ENCODE data around the gene MED13L. TPM values are rescaled to one million over a fixed set of nuclear protein-coding genes. Genes with fewer than 3 reads are reported as not detected.

MED13L gene
- total RNA-seq, 2 experiments from 2014 or later: 25.7 to 40.1 TPM

DNA sequence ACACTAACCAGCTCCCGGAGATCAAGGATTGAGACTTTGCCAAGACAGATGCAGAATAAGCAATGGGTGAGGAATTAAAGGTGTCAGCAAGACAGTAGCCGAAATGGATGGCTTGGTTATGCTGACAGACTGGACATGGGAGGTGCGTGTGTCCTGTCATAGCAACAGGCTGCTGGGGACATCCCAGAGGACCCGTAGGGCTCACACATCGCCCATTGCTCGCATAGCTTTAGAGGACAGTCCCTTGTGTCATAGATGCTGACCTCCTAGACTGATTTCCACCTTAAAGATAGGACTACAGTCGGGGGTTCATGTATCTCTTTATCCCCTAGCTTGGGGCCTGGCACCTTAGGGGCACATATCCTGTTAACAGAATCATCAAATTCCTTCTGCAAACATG, 324.5 kb downstream of the MED13L start:
- H3K9me3 ChIP-seq (ENCODE audit: low read length): no peaks in the 10 kb centered on the region
- H3K4me3 ChIP-seq (ENCODE audit: low read depth, low read length, poor library complexity, severe bottlenecking): no peak overlapping the region
- DNase-seq (ENCODE audit: low spot score): no peak
- H3K9me2 ChIP-seq (ENCODE audit: insufficient read depth, low read length): no peaks in the 10 kb centered on the region
- no peak overlapping the region for H3K27ac ChIP-seq (ENCODE audit: low read depth, low read length, poor library complexity, severe bottlenecking)
- CTCF ChIA-PET (ENCODE audit: unreplicated experiment): no interaction called here
- H3K4me1 ChIP-seq (ENCODE audit: insufficient read depth, low read length, poor library complexity, severe bottlenecking): no peaks in the 10 kb centered on the region
- no TSS peak for BruUV-seq (replicated peaks)
- TF ChIP-seq, protein P1, sequence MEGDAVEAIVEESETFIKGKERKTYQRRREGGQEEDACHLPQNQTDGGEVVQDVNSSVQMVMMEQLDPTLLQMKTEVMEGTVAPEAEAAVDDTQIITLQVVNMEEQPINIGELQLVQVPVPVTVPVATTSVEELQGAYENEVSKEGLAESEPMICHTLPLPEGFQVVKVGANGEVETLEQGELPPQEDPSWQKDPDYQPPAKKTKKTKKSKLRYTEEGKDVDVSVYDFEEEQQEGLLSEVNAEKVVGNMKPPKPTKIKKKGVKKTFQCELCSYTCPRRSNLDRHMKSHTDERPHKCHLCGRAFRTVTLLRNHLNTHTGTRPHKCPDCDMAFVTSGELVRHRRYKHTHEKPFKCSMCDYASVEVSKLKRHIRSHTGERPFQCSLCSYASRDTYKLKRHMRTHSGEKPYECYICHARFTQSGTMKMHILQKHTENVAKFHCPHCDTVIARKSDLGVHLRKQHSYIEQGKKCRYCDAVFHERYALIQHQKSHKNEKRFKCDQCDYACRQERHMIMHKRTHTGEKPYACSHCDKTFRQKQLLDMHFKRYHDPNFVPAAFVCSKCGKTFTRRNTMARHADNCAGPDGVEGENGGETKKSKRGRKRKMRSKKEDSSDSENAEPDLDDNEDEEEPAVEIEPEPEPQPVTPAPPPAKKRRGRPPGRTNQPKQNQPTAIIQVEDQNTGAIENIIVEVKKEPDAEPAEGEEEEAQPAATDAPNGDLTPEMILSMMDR (conservative IDR thresholded peaks at IDR 0.05; ENCODE audit: low read length): no peak
- TF ChIP-seq EZH2phosphoT487 (IDR thresholded peaks at IDR 0.05; ENCODE audit: borderline replicate concordance, low read depth, low read length): no peak
- H3K79me2 ChIP-seq (ENCODE audit: insufficient read depth, low read depth, low read length): no peaks in the 10 kb centered on the region
- no peaks in the 10 kb centered on the region for H4K20me1 ChIP-seq (ENCODE audit: insufficient read depth, low read length)
- intact Hi-C loops (cut with micrococcal nuclease; ENCODE audit: unreplicated experiment): no loop called here
- H3K36me3 ChIP-seq (ENCODE audit: insufficient read depth, low read length): no peaks in the 10 kb centered on the region
- H3K4me2 ChIP-seq (ENCODE audit: low read length): no peak overlapping the region
- H2AFZ ChIP-seq (ENCODE audit: low read length): no peak overlapping the region
- POLR2A ChIA-PET: no interaction called here

- H2AFZ ChIP-seq (ENCODE audit: low read length): no peak overlapping the region
- H3K9me3 ChIP-seq (ENCODE audit: low read length): no peaks in the 10 kb centered on the region
- no peaks in the 10 kb centered on the region for H3K4me1 ChIP-seq (ENCODE audit: insufficient read depth, low read length, poor library complexity, severe bottlenecking)
- no peaks in the 10 kb centered on the region for H3K36me3 ChIP-seq (ENCODE audit: insufficient read depth, low read length)
- no peak overlapping the region for H3K4me2 ChIP-seq (ENCODE audit: low read length)
- CTCF ChIA-PET (ENCODE audit: unreplicated experiment): no interaction called here
- intact Hi-C loops (cut with micrococcal nuclease; ENCODE audit: unreplicated experiment): no loop called here
- BruUV-seq (replicated peaks): no TSS peak
- no peak overlapping the region for H3K4me3 ChIP-seq (ENCODE audit: low read depth, low read length, poor library complexity, severe bottlenecking)
- POLR2A ChIA-PET: interaction anchor here (0.6 kb wide), 1 partner anchor 88 kb away, joined by 8 read pairs; no protein-coding TSS in a partner anchor
- no peak overlapping the region for H3K27ac ChIP-seq (ENCODE audit: low read depth, low read length, poor library complexity, severe bottlenecking)
- no peak for DNase-seq (ENCODE audit: low spot score)
- no peak for TF ChIP-seq EZH2phosphoT487 (IDR thresholded peaks at IDR 0.05; ENCODE audit: borderline replicate concordance, low read depth, low read length)
- TF ChIP-seq, protein P1 (conservative IDR thresholded peaks at IDR 0.05; ENCODE audit: low read length): no peak
- no peaks in the 10 kb centered on the region for H4K20me1 ChIP-seq (ENCODE audit: insufficient read depth, low read length)
- no peaks in the 10 kb centered on the region for H3K79me2 ChIP-seq (ENCODE audit: insufficient read depth, low read depth, low read length)
- H3K9me2 ChIP-seq (ENCODE audit: insufficient read depth, low read length): no peaks in the 10 kb centered on the region
These were observed 326.5 kb downstream of the MED13L start for GRCh38 chr12:115950959-115951358.

GRCh38 chr12:115949675-115950074, 327.8 kb downstream of the MED13L start:
- ChIA-PET POLR2A (no interaction called here), CTCF (ENCODE audit: unreplicated experiment) (no interaction called here)
- no TSS peak for BruUV-seq (replicated peaks)
- no peak for TF ChIP-seq EZH2phosphoT487 (IDR thresholded peaks at IDR 0.05; ENCODE audit: borderline replicate concordance, low read depth, low read length)
- TF ChIP-seq, protein P1 (conservative IDR thresholded peaks at IDR 0.05; ENCODE audit: low read length): no peak
- no peaks in the 10 kb centered on the region for H3K9me2 ChIP-seq (ENCODE audit: insufficient read depth, low read length)
- DNase-seq (ENCODE audit: low spot score): no peak
- H3K4me2 ChIP-seq (ENCODE audit: low read length): no peak overlapping the region
- H2AFZ ChIP-seq (ENCODE audit: low read length): no peak overlapping the region
- no peak overlapping the region for H3K4me3 ChIP-seq (ENCODE audit: low read depth, low read length, poor library complexity, severe bottlenecking)
- intact Hi-C loops (cut with micrococcal nuclease; ENCODE audit: unreplicated experiment): no loop called here
- H3K27ac ChIP-seq (ENCODE audit: low read depth, low read length, poor library complexity, severe bottlenecking): no peak overlapping the region
- no peaks in the 10 kb centered on the region for H4K20me1 ChIP-seq (ENCODE audit: insufficient read depth, low read length)
- no peaks in the 10 kb centered on the region for H3K79me2 ChIP-seq (ENCODE audit: insufficient read depth, low read depth, low read length)
- H3K9me3 ChIP-seq (ENCODE audit: low read length): no peaks in the 10 kb centered on the region
- H3K4me1 ChIP-seq (ENCODE audit: insufficient read depth, low read length, poor library complexity, severe bottlenecking): no peaks in the 10 kb centered on the region
- H3K36me3 ChIP-seq (ENCODE audit: insufficient read depth, low read length): no peaks in the 10 kb centered on the region

All from OCI-LY7 (cell line).